Stimulated activated effector memory CD8-positive, alpha-beta T cell treated with anti-CD3 and anti-CD28 coated beads, Interleukin-12 subunit alpha, Interleukin-12 subunit beta, amount 100 ng/mL, for 72 hours (primary cell): ENCODE data around the gene SRRD.

ENCODE experiments used
- ATAC-seq: fragments of 150-1000 bp; cut with Tn5 transposase; 2 replicates; pipeline ENCODE4 v1.10.0; 2021
- DNase-seq, 2 donors: peaks; one replicate each; pipeline ENCODE4 v3.0.0; 2021 to 2022; ENCODE audit warnings: low spot score in 2 of 2
- H3K27ac Mint-ChIP-seq: one replicate; pipeline ENCODE4 v1.8.0; 2022; ENCODE audit warnings: mild to moderate bottlenecking, mixed read lengths
- H3K36me3 Mint-ChIP-seq: one replicate; pipeline ENCODE4 v1.8.0; 2022; ENCODE audit warnings: mild to moderate bottlenecking, mixed read lengths
- H3K4me1 Mint-ChIP-seq: one replicate; pipeline ENCODE4 v1.8.0; 2022; ENCODE audit warnings: mixed read lengths
- H3K4me3 Mint-ChIP-seq: one replicate; pipeline ENCODE4 v1.8.0; 2022; ENCODE audit warnings: mild to moderate bottlenecking, mixed read lengths
- H3K9me3 Mint-ChIP-seq: one replicate; pipeline ENCODE4 v1.8.0; 2022; ENCODE audit warnings: mixed read lengths

SRRD gene

DNA sequence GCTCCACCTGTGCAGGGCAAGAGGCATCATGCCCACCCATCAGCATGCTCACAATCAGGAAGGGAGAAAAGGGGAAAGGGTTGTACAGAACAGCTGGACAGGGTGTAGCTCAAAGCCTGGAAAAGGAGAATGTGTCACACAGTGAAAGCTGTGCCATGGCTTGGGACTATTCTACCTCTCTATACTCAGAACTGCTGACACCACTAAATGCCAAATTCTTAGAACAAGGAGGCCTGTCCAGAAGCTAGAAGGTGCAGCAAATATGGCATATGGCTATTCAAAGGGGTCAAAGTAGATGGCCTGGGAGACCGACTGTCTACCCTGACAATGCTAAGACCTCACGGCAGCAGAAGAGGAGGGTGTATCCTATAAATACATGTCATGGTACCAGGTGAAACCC is 12.9 kb upstream of the SRRD start:
- no peak overlapping the region for H3K27ac Mint-ChIP-seq
- H3K36me3 Mint-ChIP-seq, result peaks cover 96% of the 10 kb centered on the region
- no peak overlapping the region for H3K4me3 Mint-ChIP-seq
- no peak for DNase-seq
- no peaks in the 10 kb centered on the region for H3K9me3 Mint-ChIP-seq
- ATAC-seq, result no peak
- no peaks in the 10 kb centered on the region for H3K4me1 Mint-ChIP-seq

GRCh38 chr22:26471522-26471921 is 12.2 kb upstream of the SRRD start:
- Mint-ChIP-seq H3K36me3 (peaks cover 96% of the 10 kb centered on the region), H3K4me1 (peaks cover 2% of the 10 kb centered on the region), H3K4me3 (no peak overlapping the region), H3K9me3 (no peaks in the 10 kb centered on the region), H3K27ac (no peak overlapping the region)
- ATAC-seq (no peak), DNase-seq (no peak)

GRCh38 chr22:26474682-26475081 is 9.0 kb upstream of the SRRD start:
- Mint-ChIP-seq H3K36me3 (peaks cover 91% of the 10 kb centered on the region), H3K9me3 (no peaks in the 10 kb centered on the region), H3K4me1 (peaks cover 29% of the 10 kb centered on the region), H3K4me3 (no peak overlapping the region), H3K27ac (no peak overlapping the region)
- ATAC-seq, result no peak
- DNase-seq, result no peak

GRCh38 chr22:26476705-26477340 is 6.9 kb upstream of the SRRD start:
- Mint-ChIP-seq H3K4me1 (peaks cover 49% of the 10 kb centered on the region), H3K36me3 (peaks cover 77% of the 10 kb centered on the region), H3K4me3 (no peak overlapping the region), H3K27ac (peak overlapping the region; percentile 8), H3K9me3 (no peaks in the 10 kb centered on the region)
- no peak for DNase-seq
- ATAC-seq, result peak; percentile 66

- ATAC-seq, result peak; percentile 47
- H3K36me3 Mint-ChIP-seq, result peaks cover 73% of the 10 kb centered on the region
- H3K4me3 Mint-ChIP-seq, result peak overlapping the region; percentile 36
- no peak for DNase-seq
- peaks cover 54% of the 10 kb centered on the region for H3K4me1 Mint-ChIP-seq
- H3K27ac Mint-ChIP-seq, result peak overlapping the region; percentile 8
- no peaks in the 10 kb centered on the region for H3K9me3 Mint-ChIP-seq
Observed at GRCh38 chr22:26477341-26477731, 6.3 kb upstream of the SRRD start.

DNA sequence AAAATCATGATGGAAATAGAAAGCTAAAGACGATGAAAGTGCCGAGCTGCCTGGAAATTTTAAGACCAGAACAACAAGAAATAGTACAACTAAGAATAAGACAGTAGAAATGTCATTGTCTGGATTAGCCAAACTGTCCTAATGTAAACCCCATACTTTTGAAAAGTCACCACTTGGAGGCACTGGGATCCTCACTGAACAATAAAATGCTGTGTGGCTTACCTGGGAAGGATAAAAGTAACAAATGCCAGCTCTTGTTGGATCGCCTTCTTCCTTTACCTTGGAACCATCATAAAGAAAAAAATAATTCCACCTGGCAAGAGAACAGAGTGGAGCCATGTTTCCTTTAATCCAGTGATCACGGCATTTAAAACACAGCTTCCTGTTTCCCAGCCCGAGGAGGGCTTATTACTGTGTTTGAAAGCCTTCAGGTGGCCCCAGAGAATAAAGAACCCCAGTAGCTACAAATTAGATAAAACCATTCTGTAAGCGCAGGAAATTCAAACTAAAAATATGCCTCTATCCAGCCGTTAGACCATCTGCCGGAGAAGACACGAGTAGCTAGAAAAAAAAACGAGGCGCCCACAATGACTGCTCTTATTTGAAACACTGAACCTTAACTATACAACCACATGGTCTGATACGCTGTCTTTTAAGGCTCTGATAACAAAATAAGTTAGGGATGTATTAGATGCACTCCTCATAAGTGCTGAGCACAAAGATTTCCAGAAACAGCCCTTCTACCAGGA is 4.5 kb upstream of the SRRD start:
- Mint-ChIP-seq H3K27ac (peak overlapping the region; percentile 41), H3K36me3 (peaks cover 72% of the 10 kb centered on the region), H3K9me3 (no peaks in the 10 kb centered on the region), H3K4me3 (peak overlapping the region; percentile 96), H3K4me1 (peaks cover 66% of the 10 kb centered on the region)
- ATAC-seq (no peak), DNase-seq (no peak)

DNA sequence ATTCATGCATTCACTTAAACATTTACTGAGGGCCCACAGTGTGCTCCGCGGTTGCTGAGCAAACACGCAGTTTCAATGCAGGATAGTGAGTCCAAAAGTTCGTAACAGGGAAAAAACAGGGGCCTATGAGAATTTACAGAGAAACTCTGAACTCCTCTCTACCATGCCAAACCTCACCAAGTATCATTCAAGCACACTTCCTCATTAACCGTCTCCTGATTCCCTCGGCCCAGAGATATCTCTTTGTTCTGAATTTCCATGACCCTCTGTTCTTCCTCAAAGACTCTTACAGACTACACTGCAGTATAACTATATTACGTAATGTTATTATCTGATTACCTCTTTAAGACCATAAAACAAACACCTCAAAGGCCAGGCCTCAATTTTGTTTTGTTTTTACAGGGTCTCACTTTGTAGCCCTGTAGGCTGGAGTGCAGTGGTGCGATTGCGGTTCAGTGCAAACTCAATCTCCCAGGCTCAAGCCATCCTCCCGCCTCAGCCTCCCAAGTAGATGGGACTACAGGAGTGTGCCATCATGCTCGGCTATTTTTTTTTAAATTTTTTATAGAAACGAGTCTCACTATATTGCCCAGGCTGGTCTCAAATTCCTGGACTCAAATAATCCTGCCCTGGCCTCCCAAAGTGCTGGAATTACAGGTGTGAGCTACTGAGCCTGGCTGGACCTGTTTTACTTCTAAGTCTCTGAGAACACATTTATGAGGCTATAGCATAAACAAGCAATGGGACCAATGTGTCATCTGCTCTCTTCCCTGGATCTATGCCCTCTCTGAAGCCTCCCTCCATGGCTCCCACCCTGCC is 3.7 kb upstream of the SRRD start:
- Mint-ChIP-seq H3K4me1 (peaks cover 72% of the 10 kb centered on the region), H3K36me3 (peaks cover 67% of the 10 kb centered on the region), H3K4me3 (peak overlapping the region; percentile 96), H3K9me3 (no peaks in the 10 kb centered on the region), H3K27ac (peak overlapping the region; percentile 41)
- ATAC-seq (no peak), DNase-seq (no peak)

DNA sequence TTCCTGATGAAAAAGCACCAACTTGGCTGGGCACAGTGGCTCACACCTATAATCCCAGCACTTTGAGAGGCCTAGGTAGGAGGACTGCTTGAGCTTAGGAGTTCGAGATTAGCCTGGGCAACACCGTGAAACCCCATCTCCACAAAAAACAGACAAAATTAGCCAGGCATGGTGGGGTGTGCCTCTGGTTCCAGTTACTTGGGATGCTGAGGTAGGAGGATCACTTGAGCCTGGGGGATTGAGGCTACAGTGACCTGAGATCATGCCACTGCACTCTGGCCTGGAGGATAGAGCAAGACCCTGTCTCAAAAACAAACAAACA is 3.1 kb upstream of the SRRD start:
- ATAC-seq, result no peak
- H3K4me1 Mint-ChIP-seq, result peaks cover 78% of the 10 kb centered on the region
- peaks cover 61% of the 10 kb centered on the region for H3K36me3 Mint-ChIP-seq
- peak overlapping the region; percentile 96 for H3K4me3 Mint-ChIP-seq
- no peaks in the 10 kb centered on the region for H3K9me3 Mint-ChIP-seq
- DNase-seq, result no peak
- H3K27ac Mint-ChIP-seq, result no peak overlapping the region

GRCh38 chr22:26481112-26481693 is 2.5 kb upstream of the SRRD start:
- Mint-ChIP-seq H3K9me3 (no peaks in the 10 kb centered on the region), H3K36me3 (peaks cover 55% of the 10 kb centered on the region), H3K4me3 (peak overlapping the region; percentile 96), H3K27ac (peak overlapping the region; percentile 98), H3K4me1 (peaks cover 84% of the 10 kb centered on the region)
- ATAC-seq (no peak), DNase-seq (no peak)

GRCh38 chr22:26481694-26482093 is 2.0 kb upstream of the SRRD start:
- Mint-ChIP-seq H3K27ac (peak overlapping the region; percentile 98), H3K4me1 (peaks cover 84% of the 10 kb centered on the region), H3K9me3 (no peaks in the 10 kb centered on the region), H3K36me3 (peaks cover 54% of the 10 kb centered on the region), H3K4me3 (peak overlapping the region; percentile 96)
- no peak for ATAC-seq
- no peak for DNase-seq

GRCh38 chr22:26482161-26482560 is 1.5 kb upstream of the SRRD start:
- ATAC-seq, result no peak
- H3K4me1 Mint-ChIP-seq, result peaks cover 79% of the 10 kb centered on the region
- peaks cover 54% of the 10 kb centered on the region for H3K36me3 Mint-ChIP-seq
- peak overlapping the region; percentile 96 for H3K4me3 Mint-ChIP-seq
- H3K27ac Mint-ChIP-seq, result peak overlapping the region; percentile 98
- H3K9me3 Mint-ChIP-seq, result no peaks in the 10 kb centered on the region
- DNase-seq, result no peak

DNA sequence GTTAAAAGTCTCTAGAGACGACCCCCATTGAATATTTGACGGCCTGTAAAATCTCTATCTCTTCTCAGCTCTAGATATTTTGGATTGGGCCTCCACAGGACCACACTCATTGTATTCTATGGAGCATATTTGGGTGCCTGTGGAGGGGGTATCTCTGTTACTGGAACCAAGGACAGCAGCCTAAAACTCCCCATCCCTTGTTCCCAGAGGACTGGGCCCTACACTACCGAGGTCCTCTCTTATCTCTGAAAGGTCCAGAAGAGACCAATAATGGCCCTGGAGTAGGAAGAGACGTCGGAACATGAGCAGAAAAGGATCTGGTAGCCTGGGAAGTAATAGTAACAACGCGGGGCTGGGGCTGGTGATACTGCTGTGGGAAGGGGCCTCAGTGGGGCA is 636 bp upstream of the SRRD start:
- peaks cover 70% of the 10 kb centered on the region for H3K4me1 Mint-ChIP-seq
- no peaks in the 10 kb centered on the region for H3K9me3 Mint-ChIP-seq
- peak overlapping the region; percentile 96 for H3K4me3 Mint-ChIP-seq
- ATAC-seq, result no peak
- peak overlapping the region; percentile 98 for H3K27ac Mint-ChIP-seq
- H3K36me3 Mint-ChIP-seq, result peaks cover 57% of the 10 kb centered on the region
- no peak for DNase-seq

- Mint-ChIP-seq H3K36me3 (peaks cover 57% of the 10 kb centered on the region), H3K4me3 (peak overlapping the region; percentile 96), H3K4me1 (peaks cover 67% of the 10 kb centered on the region), H3K27ac (peak overlapping the region; percentile 98), H3K9me3 (no peaks in the 10 kb centered on the region)
- DNase-seq (no peak), ATAC-seq (peak; percentile 46)
Observed at GRCh38 chr22:26484360-26484706, 656 bp downstream of the SRRD start.

DNA sequence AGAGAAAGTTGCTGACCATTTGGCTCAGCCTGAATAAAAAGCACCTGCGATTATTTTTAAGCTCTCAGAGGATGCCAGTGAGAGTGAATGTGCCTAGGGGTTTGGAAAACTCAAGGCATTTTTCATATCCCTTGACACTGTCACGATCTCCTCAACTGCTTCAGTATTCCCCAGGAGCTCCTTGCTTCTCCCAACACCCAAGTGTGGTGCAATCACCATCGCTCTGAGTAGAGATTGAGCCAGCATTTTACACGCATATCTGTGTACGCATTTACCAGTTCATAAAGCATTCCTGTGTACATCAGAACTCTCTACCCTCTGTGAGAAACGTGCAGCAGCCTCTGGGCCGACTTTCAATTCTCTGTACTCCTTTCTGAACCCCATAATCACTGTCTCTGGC is 1.3 kb downstream of the SRRD start:
- H3K4me1 Mint-ChIP-seq, result peaks cover 61% of the 10 kb centered on the region
- peak overlapping the region; percentile 98 for H3K27ac Mint-ChIP-seq
- H3K36me3 Mint-ChIP-seq, result peaks cover 62% of the 10 kb centered on the region
- peak overlapping the region; percentile 96 for H3K4me3 Mint-ChIP-seq
- H3K9me3 Mint-ChIP-seq, result no peaks in the 10 kb centered on the region
- ATAC-seq, result no peak
- no peak for DNase-seq

GRCh38 chr22:26485806-26486390 is 2.2 kb downstream of the SRRD start:
- ATAC-seq (no peak), DNase-seq (no peak)
- H3K36me3 Mint-ChIP-seq, result peaks cover 64% of the 10 kb centered on the region
- peak overlapping the region; percentile 96 for H3K4me3 Mint-ChIP-seq
- no peaks in the 10 kb centered on the region for H3K9me3 Mint-ChIP-seq
- H3K4me1 Mint-ChIP-seq, result peaks cover 54% of the 10 kb centered on the region
- H3K27ac Mint-ChIP-seq, result peak overlapping the region; percentile 98
